ENCODE results near the gene FBXL7.

GRCh38 chr5:15639288-15639687, 139.3 kb downstream of the FBXL7 start:
- TF ChIP-seq EZH2phosphoT487 (IDR thresholded peaks at IDR 0.05; ENCODE audit: borderline replicate concordance, low read depth, low read length) (no peak), CTCF (conservative IDR thresholded peaks at IDR 0.05; ENCODE audit: low read length) (no peak)
